ENCODE data around the gene AFF3. TPM values are rescaled to one million over a fixed set of nuclear protein-coding genes. Genes with fewer than 3 reads are reported as not detected.

The AFF3 gene
- total and polyA plus RNA-seq, 12 donors: 1.1 to 7.5 (median 3.9) TPM

- H3K4me1 ChIP-seq (replicated peaks in 1 of 2): peaks cover 0 to 7% of the 10 kb centered on the region in 2 donors
- H3K4me3 ChIP-seq: no peak overlapping the region
- no peak for DNase-seq
- intact Hi-C loops (cut with DNase I): no loop called here
- H3K27me3 ChIP-seq: no peaks in the 10 kb centered on the region
- H3K36me3 ChIP-seq (replicated peaks in 1 of 2): no peaks in the 10 kb centered on the region
- no peak overlapping the region for H3K27ac ChIP-seq
- WGBS, 4 donors: 74 to 81% (median 78%) methylated on average over 6 of the region's 6 CpGs
- no peaks in the 10 kb centered on the region for H3K9me3 ChIP-seq (replicated peaks in 1 of 3)
- TF ChIP-seq POLR2A (IDR thresholded peaks at IDR 0.05): no peak
- no peak for TF ChIP-seq CTCF (IDR thresholded peaks at IDR 0.05)
Observed at GRCh38 chr2:99956232-99957030, 186.0 kb downstream of the AFF3 start.

- Histone ChIP-seq H3K9me3 (replicated peaks in 1 of 3) (no peaks in the 10 kb centered on the region), H3K4me1 (replicated peaks in 1 of 2) (no peaks in the 10 kb centered on the region), H3K4me3 (no peak overlapping the region), H3K36me3 (replicated peaks in 1 of 2) (no peaks in the 10 kb centered on the region), H3K27ac (no peak overlapping the region), H3K27me3 (no peaks in the 10 kb centered on the region)
- intact Hi-C loops (cut with DNase I): no loop called here
- WGBS, 4 donors: 93 to 98% (median 97%) methylated on average over 2 of the region's 2 CpGs
- TF ChIP-seq POLR2A (IDR thresholded peaks at IDR 0.05): no peak
- no peak for TF ChIP-seq CTCF (IDR thresholded peaks at IDR 0.05)
- no peak for DNase-seq
Observed at GRCh38 chr2:99953750-99954149, 188.6 kb downstream of the AFF3 start.

GRCh38 chr2:99949963-99950362 is 192.4 kb downstream of the AFF3 start:
- 92 to 95% (median 92%) methylated on average over 1 of the region's 1 CpG for WGBS, 4 donors
- Histone ChIP-seq H3K9me3 (replicated peaks in 1 of 3) (no peaks in the 10 kb centered on the region), H3K36me3 (replicated peaks in 1 of 2) (no peaks in the 10 kb centered on the region), H3K4me1 (replicated peaks in 1 of 2) (no peaks in the 10 kb centered on the region), H3K27ac (no peak overlapping the region), H3K4me3 (no peak overlapping the region), H3K27me3 (no peaks in the 10 kb centered on the region)
- intact Hi-C loops (cut with DNase I): no loop called here
- TF ChIP-seq POLR2A (IDR thresholded peaks at IDR 0.05): no peak
- TF ChIP-seq CTCF (IDR thresholded peaks at IDR 0.05): no peak
- DNase-seq: no peak

GRCh38 chr2:99949530-99949929 is 192.9 kb downstream of the AFF3 start:
- H3K4me1 ChIP-seq (replicated peaks in 1 of 2): no peaks in the 10 kb centered on the region
- H3K9me3 ChIP-seq (replicated peaks in 1 of 3): no peaks in the 10 kb centered on the region
- no peak for TF ChIP-seq CTCF (IDR thresholded peaks at IDR 0.05)
- no peak for TF ChIP-seq POLR2A (IDR thresholded peaks at IDR 0.05)
- no peaks in the 10 kb centered on the region for H3K36me3 ChIP-seq (replicated peaks in 1 of 2)
- intact Hi-C loops (cut with DNase I): no loop called here
- WGBS, 4 donors: 94 to 99% (median 97%) methylated on average over 4 of the region's 4 CpGs
- H3K27me3 ChIP-seq: no peaks in the 10 kb centered on the region
- DNase-seq: no peak
- H3K4me3 ChIP-seq: no peak overlapping the region
- no peak overlapping the region for H3K27ac ChIP-seq
